ENCODE measurements around the gene TYW3.

The TYW3 gene

DNA sequence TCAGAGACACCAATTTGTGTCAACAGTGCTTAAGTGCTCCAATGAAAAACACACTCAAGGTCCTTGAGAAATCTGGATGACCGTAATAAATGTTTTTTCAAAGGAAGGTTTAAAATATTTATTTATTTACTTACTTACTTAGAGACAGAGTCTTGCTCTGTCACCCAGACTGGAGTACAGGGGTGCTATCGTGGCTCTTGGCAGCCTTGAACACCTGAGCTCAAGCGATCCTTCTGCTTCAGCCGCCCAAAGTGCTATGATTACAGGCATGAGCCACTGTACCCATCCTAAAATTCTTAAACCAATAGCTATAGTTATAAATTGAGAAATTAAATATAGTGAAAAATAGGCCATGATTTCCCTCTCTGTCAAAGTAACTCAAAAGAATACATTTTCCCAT, 42.0 kb upstream of the TYW3 start:
- TF ChIP-seq CTCF (IDR thresholded peaks at IDR 0.05; ENCODE audit: borderline replicate concordance, control extremely low read depth, extremely low read depth, insufficient read depth, missing control alignments): no peak
- in situ Hi-C loops (cut with MboI; ENCODE audit: low sequenced_read_pairs, unreplicated experiment): no loop called here
- DNase-seq (ENCODE audit: low spot score): no peak

- in situ Hi-C loops (cut with MboI; ENCODE audit: low sequenced_read_pairs, unreplicated experiment): no loop called here
- no peak for DNase-seq (ENCODE audit: low spot score)
- no peak for TF ChIP-seq CTCF (IDR thresholded peaks at IDR 0.05; ENCODE audit: borderline replicate concordance, control extremely low read depth, extremely low read depth, insufficient read depth, missing control alignments)
These were observed 39.5 kb upstream of the TYW3 start for GRCh38 chr1:74693473-74693872.

DNA sequence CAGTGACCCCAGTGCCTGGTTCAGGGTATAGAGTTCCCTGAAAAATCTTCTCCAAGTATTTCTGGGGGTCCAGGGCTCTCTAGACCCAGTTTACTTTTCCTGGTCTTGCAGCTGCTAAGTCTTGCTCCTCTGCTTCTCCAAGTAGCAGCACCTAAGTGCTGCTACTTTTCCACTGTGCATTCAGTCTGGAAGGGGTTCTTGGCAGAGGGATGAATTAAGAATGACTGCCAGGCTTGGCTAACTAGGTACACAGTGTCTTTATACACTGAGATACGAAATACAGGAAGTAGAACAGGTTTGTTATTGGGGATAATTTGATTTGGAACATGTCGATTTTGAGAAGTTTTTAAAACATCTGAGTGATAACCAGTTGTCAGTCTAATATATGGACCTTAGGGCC, 35.1 kb upstream of the TYW3 start:
- no peak for DNase-seq (ENCODE audit: low spot score)

GRCh38 chr1:74699331-74699730, 33.6 kb upstream of the TYW3 start:
- DNase-seq (ENCODE audit: low spot score): no peak
- no peak for TF ChIP-seq CTCF (IDR thresholded peaks at IDR 0.05; ENCODE audit: borderline replicate concordance, control extremely low read depth, extremely low read depth, insufficient read depth, missing control alignments)
- in situ Hi-C loops (cut with MboI; ENCODE audit: low sequenced_read_pairs, unreplicated experiment): no loop called here

More for the DNA sequence above, 35.1 kb upstream of the TYW3 start:
- in situ Hi-C loops (cut with MboI; ENCODE audit: low sequenced_read_pairs, unreplicated experiment): no loop called here
- TF ChIP-seq CTCF (IDR thresholded peaks at IDR 0.05; ENCODE audit: borderline replicate concordance, control extremely low read depth, extremely low read depth, insufficient read depth, missing control alignments): no peak

GRCh38 chr1:74703386-74704182, 29.4 kb upstream of the TYW3 start:
- TF ChIP-seq CTCF (IDR thresholded peaks at IDR 0.05; ENCODE audit: borderline replicate concordance, control extremely low read depth, extremely low read depth, insufficient read depth, missing control alignments): no peak
- DNase-seq (ENCODE audit: low spot score): no peak
- in situ Hi-C loops (cut with MboI; ENCODE audit: low sequenced_read_pairs, unreplicated experiment): no loop called here

DNA sequence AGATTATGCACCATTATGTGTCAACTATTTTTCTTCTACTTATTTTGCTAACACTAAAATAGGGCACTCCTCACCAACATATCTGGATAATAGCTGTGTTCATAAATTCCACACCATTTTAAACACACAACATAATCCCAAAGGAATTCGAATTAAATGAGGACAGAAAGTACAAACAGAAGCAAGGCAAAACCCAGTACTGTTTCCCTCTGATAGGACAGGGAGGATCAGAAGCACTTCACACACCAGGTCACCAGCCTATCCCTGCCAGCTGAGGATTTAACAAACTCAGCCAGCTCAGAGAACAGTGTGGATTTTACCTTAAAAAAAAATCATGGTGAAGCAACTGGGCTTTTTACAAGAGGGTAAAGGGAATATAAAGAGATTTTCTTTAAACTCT, 20.1 kb upstream of the TYW3 start:
- TF ChIP-seq CTCF (IDR thresholded peaks at IDR 0.05; ENCODE audit: borderline replicate concordance, control extremely low read depth, extremely low read depth, insufficient read depth, missing control alignments): no peak
- DNase-seq (ENCODE audit: low spot score): no peak
- in situ Hi-C loops (cut with MboI; ENCODE audit: low sequenced_read_pairs, unreplicated experiment): no loop called here

Data from GM13976 (cell line).